Right atrium auricular region (tissue), 2 donors: ENCODE data around the gene FAM221A. TPM values are rescaled to one million over a fixed set of nuclear protein-coding genes. Genes with fewer than 3 reads are reported as not detected.

Source experiments
- DNase-seq: peaks from one replicate; pipeline ENCODE4 v3.0.0-alpha.2; 2019; ENCODE audit warnings: low spot score
- H3K27ac ChIP-seq, 2 donors: fragments of 200-600 bp; sonication (generic); 1 replicate in 1 of 2; 2 replicates in 1 of 2; pipeline ENCODE4 v1.5.1; 2016 to 2019
- H3K27me3 ChIP-seq, 2 donors: fragments of 200-600 bp; sonication (generic); one replicate each; pipeline versions ENCODE4 v1.5.1 to v1.6.0; 2017 to 2019
- H3K36me3 ChIP-seq: fragments of 200-600 bp; sonication (generic); one replicate; pipeline ENCODE4 v1.5.1; 2016
- H3K4me1 ChIP-seq, 2 donors: fragments of 200-600 bp; sonication (generic); one replicate each; pipeline versions ENCODE4 v1.5.1 to v1.6.0; 2017 to 2019
- H3K4me3 ChIP-seq, 2 donors: fragments of 200-600 bp; sonication (generic); 1 replicate in 1 of 2; 2 replicates in 1 of 2; pipeline ENCODE4 v1.5.1; 2017 to 2019; ENCODE audit warnings: mild to moderate bottlenecking in 1 of 2, moderate library complexity in 1 of 2
- H3K9me3 ChIP-seq, 2 donors: fragments of 200-600 bp; sonication (generic); one replicate each; pipeline ENCODE4 v1.5.1; 2019
- CTCF ChIP-seq, 2 donors: fragments of 200-600 bp; sonication (generic); IDR thresholded peaks; one replicate each; pipeline ENCODE4 v1.5.1; 2019; ENCODE audit warnings: antibody characterized with exemption in 2 of 2
- total RNA-seq, 2 donors: library from RNA; depleted of rRNA; stranded (reverse); fragments of >200 nt; gene quantifications; one replicate each; pipeline ENCODE4 v1.1.0, GENCODE V29; 2016

The FAM221A gene
- total RNA-seq: 1 to 10 TPM; 5.5 to 6.5 TPM

GRCh38 chr7:23679898-23680413, at the start of gene FAM221A:
Gene FAM221A (plus strand): TSS chr7:23680199. CDS start chr7:23680219, 20 bp downstream.
- Histone ChIP-seq H3K36me3 (no peaks in the 10 kb centered on the region), H3K9me3 (no peaks in the 10 kb centered on the region), H3K4me1 (peaks cover 0 to 17% of the 10 kb centered on the region in 2 donors), H3K4me3 (peak within 1 kb of the TSS; percentile 69 to 85), H3K27me3 (no peaks in the 10 kb centered on the region), H3K27ac (peak within 1 kb of the TSS; percentile 88 to 90)
- peak; percentile 71 to 81 for TF ChIP-seq CTCF (IDR thresholded peaks at IDR 0.05)
- DNase-seq: peak; percentile 90

GRCh38 chr7:23633417-23633816, 46.6 kb upstream of the FAM221A start:
- DNase-seq: no peak

GRCh38 chr7:23645822-23646221, 34.2 kb upstream of the FAM221A start:
- no peak for DNase-seq
- Histone ChIP-seq H3K27me3 (no peaks in the 10 kb centered on the region), H3K36me3 (no peaks in the 10 kb centered on the region), H3K9me3 (no peaks in the 10 kb centered on the region), H3K27ac (no peak overlapping the region), H3K4me3 (no peak overlapping the region), H3K4me1 (no peaks in the 10 kb centered on the region)
- no peak for TF ChIP-seq CTCF (IDR thresholded peaks at IDR 0.05)

More at GRCh38 chr7:23633417-23633816, 46.6 kb upstream of the FAM221A start:
- no peak overlapping the region for H3K27ac ChIP-seq
- no peak overlapping the region for H3K4me3 ChIP-seq
- TF ChIP-seq CTCF (IDR thresholded peaks at IDR 0.05): no peak
- H3K4me1 ChIP-seq: no peaks in the 10 kb centered on the region
- no peaks in the 10 kb centered on the region for H3K9me3 ChIP-seq
- no peaks in the 10 kb centered on the region for H3K27me3 ChIP-seq
- no peaks in the 10 kb centered on the region for H3K36me3 ChIP-seq

GRCh38 chr7:23653942-23654341, 26.1 kb upstream of the FAM221A start:
- H3K27me3 ChIP-seq: no peaks in the 10 kb centered on the region
- no peak for DNase-seq
- H3K9me3 ChIP-seq: peaks cover 6 to 22% of the 10 kb centered on the region in 2 donors
- H3K27ac ChIP-seq: no peak overlapping the region
- no peaks in the 10 kb centered on the region for H3K4me1 ChIP-seq
- H3K36me3 ChIP-seq: no peaks in the 10 kb centered on the region
- no peak overlapping the region for H3K4me3 ChIP-seq
- TF ChIP-seq CTCF (IDR thresholded peaks at IDR 0.05): no peak

- no peak for DNase-seq
- H3K27ac ChIP-seq: no peak overlapping the region
These were observed 25.5 kb upstream of the FAM221A start for GRCh38 chr7:23654508-23654907.

More at GRCh38 chr7:23654508-23654907, 25.5 kb upstream of the FAM221A start:
- no peaks in the 10 kb centered on the region for H3K27me3 ChIP-seq
- peaks cover 6 to 22% of the 10 kb centered on the region in 2 donors for H3K9me3 ChIP-seq
- TF ChIP-seq CTCF (IDR thresholded peaks at IDR 0.05): peak in 1 of 2 donors; percentile 30
- H3K4me1 ChIP-seq: no peaks in the 10 kb centered on the region
- H3K36me3 ChIP-seq: no peaks in the 10 kb centered on the region
- no peak overlapping the region for H3K4me3 ChIP-seq
